Measurements from ENCODE around the gene IGLON5.

IGLON5 gene

GRCh38 chr19:51311351-51312257 lies at the start of gene IGLON5:
Gene IGLON5, plus strand, starts transcription at chr19:51311644. Its CDS starts 204 bp downstream, at chr19:51311848.
- peaks cover 5% of the 10 kb centered on the region for H3K4me1 ChIP-seq (ENCODE audit: insufficient read depth, low read length)
- H3K9ac ChIP-seq (ENCODE audit: low read depth, low read length) = peak within 1 kb of the TSS; percentile 47
- H3K9me3 ChIP-seq (ENCODE audit: control insufficient read depth, insufficient read depth, low read length) = peaks cover 5% of the 10 kb centered on the region
- H3K36me3 ChIP-seq (ENCODE audit: insufficient read depth, low read length) = no peaks in the 10 kb centered on the region

- H3K9ac ChIP-seq (ENCODE audit: low read depth, low read length) = no peak overlapping the region
Observed at GRCh38 chr19:51263808-51264207, 47.6 kb upstream of the IGLON5 start.

GRCh38 chr19:51271067-51271466 lies 40.4 kb upstream of the IGLON5 start:
- no peaks in the 10 kb centered on the region for H3K9me3 ChIP-seq (ENCODE audit: control insufficient read depth, insufficient read depth, low read length)
- peaks cover 10% of the 10 kb centered on the region; the same call in 1 of the 2 replicates for H3K4me1 ChIP-seq (ENCODE audit: insufficient read depth, low read length)
- no peak overlapping the region for H3K9ac ChIP-seq (ENCODE audit: low read depth, low read length)
- H3K36me3 ChIP-seq (ENCODE audit: insufficient read depth, low read length) = no peaks in the 10 kb centered on the region; the same call in 1 of the 2 replicates

More at GRCh38 chr19:51263808-51264207, 47.6 kb upstream of the IGLON5 start:
- H3K4me1 ChIP-seq (ENCODE audit: insufficient read depth, low read length) = no peaks in the 10 kb centered on the region
- H3K9me3 ChIP-seq (ENCODE audit: control insufficient read depth, insufficient read depth, low read length) = no peaks in the 10 kb centered on the region
- H3K36me3 ChIP-seq (ENCODE audit: insufficient read depth, low read length) = no peaks in the 10 kb centered on the region; the same call in 1 of the 2 replicates

- Histone ChIP-seq H3K4me1 (ENCODE audit: insufficient read depth, low read length) (peaks cover 10% of the 10 kb centered on the region; the same call in 1 of the 2 replicates), H3K9me3 (ENCODE audit: control insufficient read depth, insufficient read depth, low read length) (no peaks in the 10 kb centered on the region), H3K36me3 (ENCODE audit: insufficient read depth, low read length) (no peaks in the 10 kb centered on the region), H3K9ac (ENCODE audit: low read depth, low read length) (no peak overlapping the region)
Observed at GRCh38 chr19:51272183-51272810, 39.1 kb upstream of the IGLON5 start.

- no peak overlapping the region for H3K9ac ChIP-seq (ENCODE audit: low read depth, low read length)
Observed at GRCh38 chr19:51274049-51274770, 37.2 kb upstream of the IGLON5 start.

GRCh38 chr19:51277112-51277511 lies 34.3 kb upstream of the IGLON5 start:
- Histone ChIP-seq H3K9ac (ENCODE audit: low read depth, low read length) (no peak overlapping the region), H3K4me1 (ENCODE audit: insufficient read depth, low read length) (peaks cover 2% of the 10 kb centered on the region; the same call in 1 of the 2 replicates), H3K36me3 (ENCODE audit: insufficient read depth, low read length) (no peaks in the 10 kb centered on the region; the same call in 1 of the 2 replicates), H3K9me3 (ENCODE audit: control insufficient read depth, insufficient read depth, low read length) (peaks cover 10% of the 10 kb centered on the region; the same call in 1 of the 2 replicates)

More at GRCh38 chr19:51274049-51274770, 37.2 kb upstream of the IGLON5 start:
- peaks cover 10% of the 10 kb centered on the region; the same call in 1 of the 2 replicates for H3K4me1 ChIP-seq (ENCODE audit: insufficient read depth, low read length)
- no peaks in the 10 kb centered on the region for H3K36me3 ChIP-seq (ENCODE audit: insufficient read depth, low read length)
- no peaks in the 10 kb centered on the region for H3K9me3 ChIP-seq (ENCODE audit: control insufficient read depth, insufficient read depth, low read length)

- Histone ChIP-seq H3K9me3 (ENCODE audit: control insufficient read depth, insufficient read depth, low read length) (peaks cover 10% of the 10 kb centered on the region; the same call in 1 of the 2 replicates), H3K9ac (ENCODE audit: low read depth, low read length) (no peak overlapping the region), H3K4me1 (ENCODE audit: insufficient read depth, low read length) (no peaks in the 10 kb centered on the region), H3K36me3 (ENCODE audit: insufficient read depth, low read length) (no peaks in the 10 kb centered on the region; the same call in 1 of the 2 replicates)
Observed at GRCh38 chr19:51282335-51282734, 29.1 kb upstream of the IGLON5 start.

- H3K4me1 ChIP-seq (ENCODE audit: insufficient read depth, low read length) = no peaks in the 10 kb centered on the region
- H3K9me3 ChIP-seq (ENCODE audit: control insufficient read depth, insufficient read depth, low read length) = peaks cover 10% of the 10 kb centered on the region; the same call in 1 of the 2 replicates
- H3K36me3 ChIP-seq (ENCODE audit: insufficient read depth, low read length) = no peaks in the 10 kb centered on the region; the same call in 1 of the 2 replicates
- H3K9ac ChIP-seq (ENCODE audit: low read depth, low read length) = no peak overlapping the region
Observed at GRCh38 chr19:51285682-51286081, 25.8 kb upstream of the IGLON5 start.

- H3K9ac ChIP-seq (ENCODE audit: low read depth, low read length) = no peak overlapping the region
- H3K9me3 ChIP-seq (ENCODE audit: control insufficient read depth, insufficient read depth, low read length) = no peaks in the 10 kb centered on the region; the same call in 1 of the 2 replicates
- no peaks in the 10 kb centered on the region for H3K36me3 ChIP-seq (ENCODE audit: insufficient read depth, low read length)
- peaks cover 15% of the 10 kb centered on the region for H3K4me1 ChIP-seq (ENCODE audit: insufficient read depth, low read length)
Observed at GRCh38 chr19:51289635-51290034, 21.8 kb upstream of the IGLON5 start.

- H3K9me3 ChIP-seq (ENCODE audit: control insufficient read depth, insufficient read depth, low read length) = no peaks in the 10 kb centered on the region; the same call in 1 of the 2 replicates
- H3K4me1 ChIP-seq (ENCODE audit: insufficient read depth, low read length) = peaks cover 30% of the 10 kb centered on the region
- H3K9ac ChIP-seq (ENCODE audit: low read depth, low read length) = peak overlapping the region; percentile 35
- no peaks in the 10 kb centered on the region for H3K36me3 ChIP-seq (ENCODE audit: insufficient read depth, low read length)
Observed at GRCh38 chr19:51292971-51293370, 18.5 kb upstream of the IGLON5 start.

- peak overlapping the region; percentile 35 for H3K9ac ChIP-seq (ENCODE audit: low read depth, low read length)
- no peaks in the 10 kb centered on the region for H3K36me3 ChIP-seq (ENCODE audit: insufficient read depth, low read length)
- no peaks in the 10 kb centered on the region; the same call in 1 of the 2 replicates for H3K9me3 ChIP-seq (ENCODE audit: control insufficient read depth, insufficient read depth, low read length)
- peaks cover 30% of the 10 kb centered on the region for H3K4me1 ChIP-seq (ENCODE audit: insufficient read depth, low read length)
Observed at GRCh38 chr19:51293571-51294210, 17.8 kb upstream of the IGLON5 start.

GRCh38 chr19:51294211-51294976 lies 17.1 kb upstream of the IGLON5 start:
- peaks cover 30% of the 10 kb centered on the region for H3K4me1 ChIP-seq (ENCODE audit: insufficient read depth, low read length)
- no peaks in the 10 kb centered on the region for H3K36me3 ChIP-seq (ENCODE audit: insufficient read depth, low read length)
- peak overlapping the region; percentile 35 for H3K9ac ChIP-seq (ENCODE audit: low read depth, low read length)
- no peaks in the 10 kb centered on the region; the same call in 1 of the 2 replicates for H3K9me3 ChIP-seq (ENCODE audit: control insufficient read depth, insufficient read depth, low read length)

- Histone ChIP-seq H3K9ac (ENCODE audit: low read depth, low read length) (peak overlapping the region; percentile 35), H3K9me3 (ENCODE audit: control insufficient read depth, insufficient read depth, low read length) (no peaks in the 10 kb centered on the region; the same call in 1 of the 2 replicates), H3K36me3 (ENCODE audit: insufficient read depth, low read length) (no peaks in the 10 kb centered on the region), H3K4me1 (ENCODE audit: insufficient read depth, low read length) (peaks cover 30% of the 10 kb centered on the region)
Observed at GRCh38 chr19:51294977-51295375, 16.5 kb upstream of the IGLON5 start.
